Activated T-helper 9 cell treated with anti-CD3 and anti-CD28 coated beads, Interleukin-2, amount 50 U/mL, for 16 hours (primary cell): Measurements from ENCODE around the gene NAPA.

ENCODE experiments used
- DNase-seq: peaks from one replicate; pipeline ENCODE4 v3.0.0-alpha.2; 2020; ENCODE audit warnings: low read depth

Gene NAPA

GRCh38 chr19:47514869-47515588 lies at the start of gene NAPA:
Gene NAPA, minus strand, starts transcription at chr19:47515063. Its CDS starts 123 bp downstream, at chr19:47514940.
- peak; percentile 100 for DNase-seq

DNA sequence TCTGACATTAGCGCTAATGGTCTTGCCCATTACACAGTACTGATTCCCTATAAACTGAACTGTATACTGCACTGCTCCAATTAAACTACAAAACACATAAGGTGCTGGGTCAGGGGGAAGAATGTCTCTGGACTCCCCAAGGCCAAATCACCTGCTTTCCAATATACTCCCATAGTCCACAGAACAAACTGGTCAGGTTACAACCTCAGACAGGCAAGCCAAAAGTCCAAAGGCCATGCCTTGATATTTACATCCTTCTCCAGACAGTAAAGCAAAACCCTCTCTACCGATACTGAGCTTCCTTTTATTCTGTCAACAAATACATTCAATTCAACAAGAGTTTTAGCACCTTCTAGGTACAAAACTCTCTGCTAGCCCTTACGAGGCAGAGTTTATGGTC lies 49.2 kb upstream of the NAPA start:
- no peak for DNase-seq

GRCh38 chr19:47561440-47562057 lies 46.7 kb upstream of the NAPA start:
- no peak for DNase-seq

DNA sequence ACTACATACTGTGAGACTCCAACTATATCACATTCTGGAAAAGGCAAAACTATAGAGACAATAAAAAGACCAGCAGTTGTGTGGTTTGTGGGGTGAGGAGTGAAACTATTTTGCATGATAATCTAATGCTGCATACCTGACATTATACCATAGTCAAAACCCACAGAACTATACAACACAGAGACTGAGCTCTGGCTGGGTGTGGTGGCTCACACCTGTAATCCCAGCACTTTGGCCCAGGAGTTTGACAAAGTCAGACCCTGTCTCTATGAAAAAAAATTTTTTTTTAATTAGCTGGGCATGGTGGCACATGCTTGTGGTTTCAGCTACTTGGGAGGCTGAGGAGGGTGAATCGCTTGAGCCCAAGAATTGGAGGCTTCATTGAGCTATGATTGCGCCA lies 46.1 kb upstream of the NAPA start:
- DNase-seq, result no peak

GRCh38 chr19:47550129-47550528 lies 35.3 kb upstream of the NAPA start:
- DNase-seq, result no peak

- DNase-seq, result no peak
Observed at GRCh38 chr19:47549261-47549862, 34.5 kb upstream of the NAPA start.

DNA sequence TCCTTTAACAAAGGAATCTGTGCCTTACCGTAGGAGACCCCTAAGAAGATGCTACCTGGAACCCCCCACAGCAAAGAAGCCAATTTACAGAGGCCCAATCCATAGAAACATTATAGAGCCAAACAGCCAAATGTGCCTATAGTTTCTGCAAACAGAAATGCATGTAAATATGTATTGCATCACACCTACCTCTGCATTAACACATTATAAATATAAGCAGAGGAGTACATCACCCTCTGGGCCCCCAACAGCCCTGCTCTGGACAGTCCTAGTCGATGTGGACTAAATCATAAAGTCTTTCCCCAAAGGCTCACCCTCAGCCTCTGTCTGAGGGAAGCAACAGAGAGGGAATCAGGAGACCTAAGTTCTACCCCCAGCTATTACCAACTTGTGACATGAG lies 32.3 kb upstream of the NAPA start:
- DNase-seq, result no peak

DNA sequence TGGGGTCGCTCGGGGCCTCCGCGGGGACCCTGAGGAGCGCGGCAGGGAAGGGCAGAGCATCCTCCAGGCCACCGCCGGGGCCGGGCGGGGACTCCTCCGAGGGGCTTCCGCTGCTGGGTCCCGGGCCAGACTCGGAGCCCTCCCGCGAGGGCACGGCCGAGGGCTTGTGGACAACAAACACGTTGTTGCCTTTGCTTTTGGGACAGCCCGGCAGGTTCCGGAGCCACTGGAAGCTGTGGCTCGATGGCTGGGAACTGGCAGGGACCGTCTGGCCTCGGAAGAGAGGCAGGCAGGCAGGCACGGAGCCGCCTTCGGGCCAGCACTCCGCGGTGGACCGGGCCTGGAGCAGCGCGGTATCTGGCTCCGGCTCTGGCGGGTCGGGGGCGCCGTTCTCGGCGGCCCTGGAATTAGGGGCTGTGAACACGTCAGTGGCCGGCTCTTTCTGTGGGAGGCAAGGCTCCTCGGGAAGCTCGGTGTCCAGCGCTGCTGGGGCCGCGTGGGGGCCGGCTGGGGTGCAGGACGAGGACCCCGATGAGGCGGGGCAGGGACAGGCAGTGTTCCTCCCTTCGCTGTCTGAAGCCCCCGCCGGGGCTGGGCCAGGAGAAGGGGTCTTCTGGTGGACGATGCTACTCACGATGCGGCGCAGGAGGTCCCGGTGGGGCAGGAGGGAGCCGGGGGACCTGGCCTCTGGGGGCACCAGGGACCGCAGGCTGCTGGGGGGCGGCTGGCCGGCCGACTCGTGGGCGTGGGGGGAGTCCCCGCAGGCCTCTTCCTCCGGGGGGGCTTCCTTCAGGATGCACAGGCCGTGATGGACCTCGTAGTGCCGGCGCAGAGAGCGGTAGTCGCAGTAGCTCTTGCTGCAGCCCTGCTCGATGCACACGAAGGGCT lies 30.4 kb upstream of the NAPA start:
- no peak for DNase-seq

DNA sequence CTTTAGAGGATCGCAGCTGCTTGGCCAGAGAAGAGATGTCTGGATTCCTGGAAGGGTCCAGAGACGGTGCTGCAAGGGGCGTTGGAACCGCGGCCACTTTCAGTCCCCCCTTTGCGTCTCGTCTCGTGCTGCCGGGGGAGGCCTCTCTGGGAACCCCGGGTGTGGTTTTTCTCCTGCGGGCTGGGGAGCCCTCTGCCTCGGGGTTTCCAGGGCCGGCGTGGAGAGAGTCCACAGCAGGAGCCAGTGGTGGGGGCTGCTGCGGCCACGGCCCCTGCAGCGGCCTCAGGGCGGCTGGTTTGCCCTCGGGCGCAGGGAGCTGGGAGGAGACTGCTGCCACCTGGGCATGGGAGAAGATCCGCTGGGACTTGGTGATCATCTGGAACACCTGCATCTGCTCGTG lies 29.6 kb upstream of the NAPA start:
- DNase-seq, result no peak

GRCh38 chr19:47544075-47544474 lies 29.2 kb upstream of the NAPA start:
- DNase-seq, result no peak

- DNase-seq, result no peak
Observed at GRCh38 chr19:47542030-47542475, 27.2 kb upstream of the NAPA start.

DNA sequence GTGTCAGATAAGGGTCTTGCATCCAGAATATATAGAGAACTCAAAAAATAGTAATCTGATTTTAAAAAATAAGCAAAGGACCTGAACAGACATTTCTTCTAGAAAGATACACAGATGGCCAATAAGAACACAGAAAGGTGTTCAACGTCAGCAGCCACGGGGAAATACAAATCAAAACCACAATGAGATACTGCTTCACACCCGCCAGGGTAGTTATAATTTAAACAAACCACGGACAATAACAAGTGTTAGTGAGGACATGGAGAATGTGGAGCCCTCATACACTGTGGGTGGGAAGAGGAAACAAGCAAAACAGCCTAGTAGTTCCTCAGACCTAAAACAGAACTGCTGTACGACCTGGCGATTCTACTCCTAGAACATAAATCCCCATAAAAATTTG lies 26.7 kb upstream of the NAPA start:
- DNase-seq, result no peak

- no peak for DNase-seq
Observed at GRCh38 chr19:47540748-47541147, 25.9 kb upstream of the NAPA start.

DNA sequence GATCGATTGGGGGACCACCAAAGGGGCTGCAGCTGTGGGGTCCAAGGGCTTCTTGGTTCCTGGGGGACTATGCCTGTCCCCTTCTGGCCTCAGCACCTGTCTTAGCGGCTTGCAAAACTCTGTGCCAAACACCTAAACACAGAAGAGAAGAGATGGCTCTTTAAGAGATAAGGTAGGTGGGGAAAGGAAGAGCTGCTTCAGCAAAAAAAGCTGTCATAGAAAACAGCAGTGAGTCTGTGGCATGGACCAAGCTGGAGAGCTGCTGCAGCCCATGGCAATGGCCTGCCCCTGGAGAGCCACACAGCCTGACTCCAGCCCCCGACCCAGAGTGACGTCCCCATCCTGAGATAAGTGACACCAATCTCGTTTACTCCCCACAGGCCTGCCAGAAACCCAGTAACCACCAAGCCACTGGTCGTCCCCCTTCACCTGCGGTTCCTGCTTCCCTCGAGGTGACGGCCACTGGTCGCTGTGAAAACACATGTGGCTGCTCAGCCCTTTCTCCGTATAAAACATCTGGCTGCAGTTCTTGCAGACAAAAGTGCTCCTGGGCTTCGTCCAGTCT lies 25.0 kb upstream of the NAPA start:
- DNase-seq, result no peak

DNA sequence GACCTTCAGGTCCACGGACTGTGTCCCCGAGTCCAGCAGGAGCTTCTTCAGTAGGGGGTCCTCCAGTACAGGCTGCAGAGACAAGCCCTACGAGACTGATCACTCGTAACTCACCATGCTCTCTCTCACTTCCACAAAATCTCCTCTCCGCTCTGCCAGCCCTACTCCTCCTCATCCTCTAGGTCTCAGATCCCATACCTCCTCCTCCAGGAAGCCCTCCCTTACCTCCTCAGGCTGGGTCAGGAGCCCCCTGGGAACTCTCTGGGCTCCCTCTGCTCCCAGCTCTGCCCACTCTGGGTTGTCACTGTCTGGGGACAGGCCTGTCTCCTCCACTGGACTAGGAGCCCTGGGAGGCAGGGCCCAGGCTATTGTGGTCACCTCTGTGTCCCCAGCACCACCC lies 23.9 kb upstream of the NAPA start:
- no peak for DNase-seq

- no peak for DNase-seq
Observed at GRCh38 chr19:47537493-47537892, 22.6 kb upstream of the NAPA start.

DNA sequence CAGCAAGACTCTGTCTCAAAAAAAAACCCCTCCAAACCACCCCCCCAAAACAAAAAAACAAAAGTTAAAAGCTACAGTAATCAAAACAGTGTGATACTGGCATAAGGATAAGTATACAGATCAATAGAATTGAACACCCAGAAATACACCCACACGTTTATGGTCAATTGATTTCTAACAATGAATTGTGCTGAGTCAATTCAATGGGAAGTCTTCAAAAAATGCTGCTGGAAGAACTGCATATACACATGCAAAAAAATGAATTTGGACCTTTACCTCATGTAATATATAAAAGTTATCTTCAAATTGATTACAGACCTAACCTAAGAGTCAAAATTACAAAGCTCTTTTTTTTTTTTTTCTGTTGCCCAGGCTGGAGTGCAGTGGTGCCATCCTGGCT lies 19.8 kb upstream of the NAPA start:
- DNase-seq, result no peak

- DNase-seq, result no peak
Observed at GRCh38 chr19:47531640-47532387, 17.0 kb upstream of the NAPA start.

GRCh38 chr19:47529018-47529742 lies 14.3 kb upstream of the NAPA start:
- DNase-seq, result no peak

DNA sequence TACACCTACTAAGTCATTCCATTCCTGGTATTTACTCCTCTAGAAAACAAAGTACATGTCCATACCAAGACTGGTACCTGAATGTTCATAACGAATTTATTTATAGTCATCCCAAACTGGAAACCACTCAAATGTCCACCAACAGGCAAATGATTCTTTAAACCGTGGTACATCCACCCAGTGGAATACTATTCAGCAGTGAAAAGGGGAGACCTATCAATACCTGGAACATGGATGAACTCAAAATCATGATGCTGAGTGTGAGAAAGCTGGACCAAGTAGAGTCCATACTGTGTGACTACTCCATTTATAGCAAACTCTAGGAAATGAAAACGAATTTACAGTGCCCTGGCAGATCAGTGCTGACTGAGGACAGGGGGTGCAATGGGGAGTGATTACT lies 11.9 kb upstream of the NAPA start:
- no peak for DNase-seq

GRCh38 chr19:47523473-47523872 lies 8.6 kb upstream of the NAPA start:
- DNase-seq, result no peak
